Stimulated activated CD8-positive, alpha-beta memory T cell treated with anti-CD3 and anti-CD28 coated beads, Interleukin-7, amount 100 ng/mL, for 1 hour (primary cell): Measurements from ENCODE around the gene ASTN2.
"Not testable (repeated sequence)": the region's sequence is repeated elsewhere in the genome, so short reads cannot be mapped to it uniquely, and the experiment has no call there.

ENCODE experiments used
- DNase-seq, 2 donors: peaks; one replicate each; pipeline ENCODE4 v3.0.0-alpha.2; 2020; ENCODE audit warnings: low read depth in 2 of 2

ASTN2 gene

DNA sequence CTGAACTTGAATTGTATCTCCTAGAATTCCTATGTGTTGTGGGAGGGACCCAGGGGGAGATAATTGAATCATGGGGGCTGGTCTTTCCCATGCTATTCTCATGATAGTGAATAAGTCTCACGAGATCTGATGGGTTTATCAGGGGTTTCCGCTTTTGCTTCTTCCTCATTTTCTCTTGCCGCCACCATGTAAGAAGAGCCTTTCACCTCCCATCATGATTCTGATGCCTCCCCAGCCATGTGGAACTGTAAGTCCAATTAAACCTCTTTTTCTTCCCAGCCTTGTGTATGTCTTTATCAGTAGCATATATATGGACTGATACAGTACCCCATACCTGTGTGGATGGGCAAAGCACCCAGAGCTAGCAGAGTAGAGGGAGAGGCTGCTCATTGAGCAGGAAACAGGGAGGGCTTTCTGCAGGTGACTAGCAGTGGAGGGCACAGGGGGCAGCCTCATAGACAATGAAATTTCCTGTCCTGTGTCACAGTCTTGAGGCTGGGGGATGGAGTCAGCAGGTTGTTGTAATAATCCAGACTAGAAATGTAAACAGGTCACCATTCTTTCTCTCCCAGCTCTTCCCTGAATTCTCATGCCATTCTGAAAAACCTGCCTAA is 496.9 kb downstream of the ASTN2 start:
- not testable (repeated sequence) for DNase-seq

DNA sequence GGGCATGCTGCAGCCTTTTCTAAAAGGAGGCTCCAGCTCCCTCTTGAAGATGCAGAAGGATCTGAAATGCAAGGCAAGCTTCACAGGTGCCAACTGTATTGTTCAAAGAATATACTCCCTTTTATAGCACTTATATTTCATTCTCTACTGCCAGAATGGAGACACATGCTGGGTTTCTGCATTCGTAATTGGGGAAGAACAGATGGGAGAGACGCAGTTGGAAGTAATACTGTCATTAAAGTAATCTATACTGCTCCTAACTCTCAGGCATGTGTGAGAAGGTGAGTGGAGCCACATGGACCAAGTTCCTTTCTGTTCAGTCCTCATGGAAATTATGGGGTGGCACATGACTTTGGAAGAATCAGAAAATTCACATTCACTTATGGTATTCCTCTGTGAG is 501.3 kb downstream of the ASTN2 start:
- no peak for DNase-seq

DNA sequence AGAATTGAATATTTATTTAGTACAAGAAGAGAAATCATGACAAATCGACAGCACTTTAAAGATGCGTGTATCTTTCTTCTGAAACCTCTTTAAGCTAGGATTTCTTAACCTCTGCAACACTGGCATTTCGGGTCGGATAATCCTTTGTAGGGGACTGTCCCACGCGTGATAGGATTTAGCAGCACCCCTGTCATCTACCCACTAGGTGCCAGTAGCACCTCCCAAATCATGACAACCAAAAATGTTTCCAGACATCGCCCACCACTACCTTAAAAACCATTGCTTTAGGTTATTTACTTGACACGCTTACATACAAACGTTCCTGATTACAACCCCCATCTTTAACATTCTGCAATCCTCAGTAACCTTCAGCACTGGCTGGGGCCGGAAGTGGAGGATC is 504.7 kb downstream of the ASTN2 start:
- no peak for DNase-seq

DNA sequence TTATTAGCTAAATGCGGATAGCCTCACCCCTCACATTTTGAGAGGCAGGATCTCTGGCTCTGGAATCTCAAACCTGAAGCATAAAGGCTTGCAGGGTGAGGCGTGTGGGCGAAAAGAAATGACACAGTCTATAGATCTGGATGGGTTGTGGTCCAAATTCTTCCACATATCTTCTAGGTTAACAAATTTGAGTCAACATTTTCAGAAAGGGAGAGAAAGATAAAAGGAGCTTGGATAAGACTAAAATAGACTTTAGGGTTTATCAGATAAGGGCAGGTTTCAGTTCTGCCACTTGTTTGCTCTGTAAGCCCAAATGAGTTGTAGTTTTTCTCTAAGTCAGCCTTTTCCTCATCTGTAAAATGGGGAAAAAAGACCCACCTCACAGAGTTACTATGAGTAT is 506.9 kb downstream of the ASTN2 start:
- DNase-seq, result no peak

DNA sequence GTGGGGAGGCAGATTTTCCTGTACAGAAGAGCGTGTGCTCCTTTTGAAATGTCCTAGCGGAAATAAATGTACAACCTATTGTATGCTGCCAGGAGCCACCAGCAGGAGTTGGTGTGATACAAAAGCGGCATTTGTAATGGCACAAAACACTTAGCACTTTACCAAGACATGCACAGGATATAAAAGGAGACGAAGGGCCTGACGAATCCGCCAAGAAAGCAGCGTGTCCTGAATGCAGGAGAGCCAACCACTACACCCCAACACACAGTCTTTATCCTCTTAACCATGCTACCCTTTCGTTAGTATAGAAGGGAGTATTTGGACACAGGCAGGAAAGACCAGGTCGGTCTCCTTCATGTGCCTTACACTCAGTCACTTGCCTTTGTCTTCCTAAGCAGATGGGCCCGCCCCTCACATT is 509.7 kb downstream of the ASTN2 start:
- no peak for DNase-seq

DNA sequence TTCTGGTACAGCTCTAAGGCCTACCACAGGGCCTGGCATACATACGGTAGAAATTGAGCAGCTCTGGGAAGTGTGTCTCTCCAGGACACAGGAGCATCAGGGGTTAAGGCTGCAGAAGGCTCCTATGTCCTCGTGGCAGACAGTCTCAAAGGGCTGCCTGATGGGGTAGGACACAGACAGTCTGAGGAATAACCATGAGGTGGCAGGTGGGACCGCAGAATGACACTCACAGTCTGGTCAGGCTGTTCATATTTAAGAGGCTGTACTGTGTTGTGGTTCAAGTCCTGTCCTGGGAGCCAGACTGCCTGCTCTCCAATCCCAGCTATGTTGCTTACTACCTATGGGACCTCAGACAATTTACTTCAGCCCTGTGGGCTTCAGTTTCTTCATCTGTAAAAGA is 510.7 kb downstream of the ASTN2 start:
- DNase-seq, result no peak

DNA sequence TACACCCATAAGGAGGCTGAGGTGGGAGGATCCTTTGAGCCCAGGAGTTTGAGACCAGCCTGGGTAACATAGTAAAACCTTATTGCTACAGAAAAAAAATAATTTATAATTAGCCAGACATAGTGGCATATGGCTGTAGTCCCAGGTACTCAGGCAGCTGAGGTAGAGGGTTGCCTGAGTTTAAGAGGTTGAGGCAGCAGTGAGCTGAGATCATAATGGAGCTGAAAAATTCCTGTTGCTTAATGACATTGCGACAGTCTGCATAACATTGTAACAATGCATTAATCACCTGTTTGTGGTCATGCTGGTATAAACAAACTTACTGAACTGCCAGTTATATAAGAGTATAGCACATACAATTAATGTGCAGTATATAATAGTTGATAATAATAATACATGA is 513.6 kb downstream of the ASTN2 start:
- no peak for DNase-seq

DNA sequence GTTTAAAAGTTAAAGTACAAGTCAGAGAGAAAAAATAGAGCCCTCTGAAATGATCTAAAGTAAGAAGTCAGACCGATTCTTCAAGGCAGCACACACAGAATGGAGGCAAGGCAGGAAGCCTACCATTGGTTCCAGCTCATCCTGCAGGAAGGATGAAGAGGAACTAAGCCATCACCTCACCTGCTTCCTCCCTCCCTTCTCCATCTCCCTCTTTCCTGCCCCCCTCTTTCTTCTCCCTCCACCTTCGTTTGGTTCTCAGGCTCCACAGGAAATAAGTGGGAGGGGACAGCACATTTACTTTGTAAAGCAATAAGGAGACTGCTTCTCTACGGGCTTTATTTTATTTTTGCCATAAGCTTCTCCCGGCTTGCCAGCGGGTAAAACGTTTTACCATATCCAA is 514.3 kb downstream of the ASTN2 start:
- no peak for DNase-seq

DNA sequence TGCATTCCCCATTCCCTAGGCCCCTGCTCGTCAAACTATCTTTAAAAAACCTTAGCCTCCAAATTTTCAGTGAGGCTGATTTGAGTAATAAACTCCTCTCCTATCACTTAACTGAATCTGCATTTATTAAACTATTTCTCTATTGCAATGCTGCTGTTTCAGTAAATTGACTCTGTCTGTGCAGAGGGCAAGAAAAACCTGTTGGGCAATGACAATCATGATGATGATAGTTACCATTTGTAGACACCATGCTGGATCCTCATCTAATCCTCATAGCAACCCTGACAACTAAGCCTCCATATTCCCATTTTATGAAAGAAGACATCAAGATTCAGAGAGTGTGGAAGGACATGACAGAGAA is 514.9 kb downstream of the ASTN2 start:
- no peak for DNase-seq

DNA sequence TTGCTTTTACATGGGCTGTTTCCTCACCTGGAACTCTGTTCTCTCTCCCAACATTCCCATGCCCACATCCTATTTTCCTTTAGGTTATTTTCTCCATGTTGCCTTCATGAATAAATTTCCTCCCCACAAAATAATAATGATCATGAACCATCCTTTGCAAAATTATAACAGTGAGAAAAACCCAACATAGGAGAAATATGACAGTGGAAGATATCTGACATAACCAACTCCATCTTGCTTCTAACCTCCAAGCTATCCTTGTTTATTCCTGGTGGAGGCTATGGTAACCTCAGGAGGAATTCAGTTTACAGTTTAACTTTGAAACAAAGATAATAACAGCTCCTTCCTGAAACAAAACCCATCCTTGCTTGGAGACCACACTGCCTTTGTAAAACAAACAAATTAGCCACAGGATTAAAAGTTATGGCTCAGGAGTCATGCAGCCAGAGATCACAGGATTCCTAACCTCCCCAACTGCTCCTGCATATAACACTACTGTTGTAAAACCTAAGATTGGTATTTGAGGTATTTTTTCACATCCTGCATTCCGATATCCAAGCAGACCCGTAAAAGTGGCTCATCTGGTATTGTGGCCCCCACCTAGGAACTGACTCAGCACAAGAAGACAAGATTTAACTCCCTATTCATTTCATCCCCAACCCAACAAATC is 515.4 kb downstream of the ASTN2 start:
- no peak for DNase-seq

DNA sequence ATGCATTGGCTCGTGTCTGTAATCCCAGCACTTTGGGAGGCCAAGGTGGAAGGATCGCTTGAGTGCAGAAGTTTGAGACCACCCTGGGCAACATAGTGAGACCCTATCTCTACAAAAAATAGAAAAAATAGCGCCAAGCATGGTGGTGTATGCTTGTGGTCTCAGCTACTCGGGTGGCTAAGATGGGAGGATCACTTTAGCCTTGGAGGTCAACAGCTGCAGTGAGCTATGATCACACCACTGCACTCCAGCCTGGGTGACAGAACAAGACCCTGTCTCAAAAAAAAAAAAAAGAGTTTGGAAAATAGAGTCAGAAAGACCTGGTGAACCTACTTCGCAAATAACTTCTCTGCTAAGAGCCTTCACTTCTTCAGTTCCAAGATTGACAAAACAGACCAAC is 516.7 kb downstream of the ASTN2 start:
- DNase-seq, result not testable (repeated sequence)

DNA sequence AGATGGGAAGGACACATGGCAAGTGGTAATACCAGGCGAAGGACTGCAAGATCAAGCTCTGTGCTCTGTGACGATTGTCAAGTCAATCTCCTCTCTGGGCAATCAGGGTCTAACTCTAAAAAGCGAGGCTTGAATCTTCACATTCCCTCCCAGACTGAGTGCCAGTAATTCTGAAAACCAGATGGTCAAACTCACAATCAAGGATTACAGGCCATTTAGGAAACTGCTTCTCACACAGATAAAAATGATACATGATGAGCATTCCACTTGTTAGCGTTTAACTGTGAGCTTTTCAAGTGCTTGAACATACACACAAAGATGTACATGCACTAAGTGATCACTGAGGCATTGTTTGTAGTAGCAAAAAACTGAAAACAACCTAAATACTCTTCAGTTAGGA is 517.7 kb downstream of the ASTN2 start:
- no peak for DNase-seq

DNA sequence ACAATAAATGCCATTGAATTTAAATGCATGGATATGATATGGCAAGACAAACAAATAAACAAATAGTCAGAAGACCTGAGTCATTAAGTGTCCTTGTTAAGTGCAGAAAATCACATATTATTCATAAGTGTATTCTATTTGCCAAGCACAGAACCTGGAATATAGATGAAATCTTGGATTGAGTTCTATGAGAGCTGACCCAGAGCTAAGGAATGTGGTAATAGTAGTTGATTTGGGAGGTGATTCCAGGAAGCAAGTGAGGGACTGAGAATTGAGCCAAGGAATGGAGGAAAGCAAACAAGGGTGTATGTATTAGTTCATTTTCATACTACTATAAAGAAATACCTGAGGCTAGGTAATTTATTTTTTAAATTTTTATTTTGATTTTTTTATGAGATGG is 518.9 kb downstream of the ASTN2 start:
- no peak for DNase-seq

DNA sequence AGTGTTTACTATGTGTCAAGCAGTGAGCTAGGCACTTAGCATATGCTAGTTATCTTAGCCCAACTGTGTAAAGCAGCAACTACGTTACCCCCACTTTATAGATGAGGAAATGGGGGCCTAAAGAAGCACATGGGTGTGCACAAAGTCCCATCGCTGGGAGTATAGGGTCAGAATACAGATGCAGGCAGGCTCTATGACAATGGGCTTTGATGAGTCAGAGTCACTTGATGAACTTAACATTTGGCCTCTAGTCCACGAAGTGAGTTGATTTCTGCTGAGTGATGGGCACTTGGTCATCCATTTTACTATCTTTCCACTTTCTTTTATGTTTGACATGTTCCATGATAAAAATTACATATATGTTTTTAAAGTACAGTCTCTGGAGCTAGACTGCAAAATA is 523.4 kb downstream of the ASTN2 start:
- DNase-seq, result no peak

DNA sequence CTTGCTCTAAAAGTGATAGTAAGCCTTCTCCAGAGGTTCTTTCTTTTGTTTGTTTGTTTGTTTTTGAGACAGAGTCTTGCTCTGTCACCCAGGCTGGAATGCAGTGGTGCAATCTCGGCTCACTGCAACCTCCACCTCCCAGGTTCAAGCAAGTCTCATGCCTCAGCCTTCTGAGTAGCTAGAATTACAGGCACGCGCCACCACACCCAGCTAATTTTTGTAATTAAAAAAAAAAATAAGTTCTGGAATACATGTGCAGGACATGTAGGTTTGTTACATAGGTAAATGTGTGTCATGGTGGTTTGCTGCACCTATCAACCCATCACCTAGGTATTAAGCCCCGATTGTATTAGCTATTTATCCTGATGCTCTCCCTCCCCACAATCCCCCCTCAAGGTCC is 526.4 kb downstream of the ASTN2 start:
- DNase-seq, result not testable (repeated sequence)

DNA sequence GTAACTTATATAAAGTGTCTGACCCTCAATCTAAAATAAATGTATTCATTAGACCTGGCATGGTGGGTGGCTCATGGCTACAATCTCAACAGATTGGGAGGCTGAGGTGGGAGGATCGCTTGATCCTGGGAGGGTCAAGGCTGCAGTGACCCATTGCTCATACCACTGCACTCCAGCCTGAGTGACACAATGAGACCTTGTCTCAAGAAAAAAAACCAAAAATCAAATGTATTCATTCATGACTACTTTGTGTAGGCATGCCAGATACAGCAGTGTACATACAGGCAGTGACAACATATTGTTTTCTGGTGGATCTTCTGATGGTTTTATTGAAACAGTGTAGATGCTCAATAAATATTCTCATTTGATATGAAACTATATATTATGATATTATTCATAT is 526.8 kb downstream of the ASTN2 start:
- DNase-seq, result no peak

DNA sequence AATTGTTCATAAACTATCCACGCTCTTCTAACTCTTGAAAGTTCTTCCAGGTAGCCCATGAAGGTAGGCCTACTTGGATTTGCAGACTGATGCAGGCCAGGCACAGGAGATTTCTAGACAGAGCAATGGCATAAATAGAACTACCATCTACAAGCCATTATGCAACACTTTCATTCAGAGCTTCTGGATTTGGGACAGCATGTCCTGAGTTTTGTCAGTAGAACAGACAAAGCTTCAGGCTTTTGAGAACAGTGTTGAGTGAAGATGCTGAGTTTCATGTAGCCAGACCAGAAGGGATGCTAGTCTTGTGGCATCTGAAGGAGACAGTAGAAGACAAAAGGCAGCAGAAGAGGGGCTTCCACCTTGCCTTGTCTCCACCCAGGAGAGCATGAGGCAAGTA is 531.2 kb downstream of the ASTN2 start:
- no peak for DNase-seq

DNA sequence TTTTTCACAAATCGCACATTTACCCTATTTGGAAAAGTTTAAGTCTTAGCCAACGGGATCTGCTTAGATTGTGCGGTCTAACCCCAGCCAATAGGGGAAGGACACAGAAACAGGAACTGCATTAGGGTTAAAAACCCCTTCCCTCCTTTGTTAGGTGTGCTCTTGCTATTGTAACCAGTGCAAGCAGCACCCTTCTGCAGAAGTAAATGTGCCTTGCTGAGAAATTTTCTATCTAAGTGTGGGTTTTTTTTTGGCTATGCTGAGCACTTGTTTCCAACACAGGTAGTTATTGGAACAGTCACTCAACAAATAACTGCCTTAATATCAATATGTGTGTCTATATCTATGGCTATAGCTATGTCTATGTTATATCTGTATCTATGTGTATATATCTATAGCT is 537.8 kb downstream of the ASTN2 start:
- DNase-seq, result no peak

DNA sequence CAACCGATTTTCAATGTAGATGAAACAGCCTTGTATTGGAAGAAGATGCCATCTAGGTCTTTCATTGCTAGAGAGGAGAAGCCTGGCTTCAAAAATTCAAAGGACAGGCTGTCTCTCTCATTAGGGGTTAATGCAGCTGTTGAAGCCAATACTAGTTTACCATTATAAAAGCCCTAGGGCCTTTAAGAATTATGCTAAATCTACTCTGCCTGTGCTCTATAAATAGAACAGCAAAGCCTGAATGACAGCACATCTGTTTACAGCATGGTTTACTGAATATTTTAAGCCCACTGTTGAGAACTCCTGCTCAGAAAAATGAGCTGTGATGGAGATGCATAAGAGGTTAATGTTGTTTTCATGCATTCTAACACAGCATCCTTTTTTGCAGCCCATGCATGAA is 539.3 kb downstream of the ASTN2 start:
- DNase-seq, result no peak

DNA sequence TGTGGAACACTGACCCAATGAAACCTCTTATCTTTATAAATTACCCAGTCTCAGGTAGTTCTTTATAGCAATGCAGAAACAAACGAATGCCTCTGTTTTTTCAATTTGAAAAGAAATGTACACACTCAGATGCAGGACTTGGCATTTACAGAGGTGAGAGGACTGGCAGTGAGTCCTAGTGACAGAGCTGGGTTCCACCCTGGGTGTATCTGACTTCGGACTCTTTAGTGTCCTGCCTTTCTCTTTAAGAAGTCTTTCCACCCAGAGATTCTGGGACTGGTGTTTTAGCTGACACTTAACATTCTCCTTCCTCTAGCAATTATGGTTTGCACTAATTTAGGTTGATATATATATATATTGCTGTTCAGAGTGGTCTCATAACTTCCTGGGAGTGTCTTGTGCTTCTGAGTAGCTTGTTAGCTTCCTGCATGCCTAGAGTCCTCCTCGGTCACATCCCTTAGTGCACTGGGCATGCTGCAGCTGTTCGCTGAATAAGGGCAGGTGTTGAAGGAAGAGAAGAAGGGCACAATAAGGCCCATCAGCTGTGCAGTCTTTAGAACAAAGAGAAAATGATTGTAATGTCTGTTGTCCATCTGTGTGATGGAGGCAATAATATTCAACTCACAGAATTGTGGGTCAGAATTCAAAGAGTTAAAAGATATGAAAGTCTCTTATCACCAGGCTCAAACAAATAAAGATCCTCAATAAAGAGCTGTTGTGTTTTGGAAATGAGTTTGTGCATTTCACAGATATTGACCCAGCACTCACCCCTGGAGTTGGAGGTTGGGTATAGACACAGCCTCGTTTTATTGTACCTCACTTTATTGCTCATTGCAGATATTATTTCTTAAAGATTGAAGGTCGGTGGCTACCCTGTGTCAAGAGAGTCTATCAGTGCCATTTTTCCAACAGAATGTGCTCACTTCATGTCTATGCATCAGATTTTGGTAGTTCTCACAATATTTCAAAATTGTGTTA is 540.6 kb downstream of the ASTN2 start:
- DNase-seq, result no peak

DNA sequence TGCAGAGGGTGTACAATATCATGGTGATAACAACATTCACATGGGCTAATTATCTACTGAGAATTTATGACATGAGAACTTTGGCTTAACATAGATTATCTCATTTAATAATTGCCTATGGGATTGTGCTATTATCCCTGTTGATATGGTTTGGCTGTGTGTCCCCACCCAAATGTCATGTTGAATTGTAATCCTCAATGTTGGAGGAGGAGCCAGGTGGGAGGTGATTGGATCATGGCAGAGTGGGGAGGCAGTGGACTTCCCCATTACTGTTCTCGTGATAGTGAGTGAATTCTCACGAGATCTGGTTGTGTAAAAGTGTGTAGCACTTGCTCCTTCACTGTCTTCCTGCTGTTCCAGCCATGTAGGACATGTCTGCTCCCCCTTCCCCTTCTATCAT is 541.4 kb downstream of the ASTN2 start:
- no peak for DNase-seq

DNA sequence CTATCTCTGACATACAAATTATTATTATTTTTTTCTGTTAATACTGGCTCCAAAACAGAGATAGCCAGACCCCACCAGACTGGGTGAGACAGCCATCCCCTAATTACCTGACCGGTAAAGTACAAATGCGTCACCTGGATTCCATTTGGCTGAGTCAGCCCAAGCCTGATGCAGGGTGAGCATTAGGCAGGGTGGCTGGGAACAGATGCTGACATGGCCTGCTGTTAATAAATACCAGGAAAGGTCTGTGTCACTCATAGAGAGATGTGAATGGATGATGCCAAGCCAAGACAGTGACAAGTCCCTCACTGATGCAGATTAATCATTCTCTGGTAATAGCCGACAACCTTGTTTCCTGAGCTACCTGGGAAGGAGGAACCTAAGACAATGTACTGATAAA is 544.3 kb downstream of the ASTN2 start:
- DNase-seq, result no peak

DNA sequence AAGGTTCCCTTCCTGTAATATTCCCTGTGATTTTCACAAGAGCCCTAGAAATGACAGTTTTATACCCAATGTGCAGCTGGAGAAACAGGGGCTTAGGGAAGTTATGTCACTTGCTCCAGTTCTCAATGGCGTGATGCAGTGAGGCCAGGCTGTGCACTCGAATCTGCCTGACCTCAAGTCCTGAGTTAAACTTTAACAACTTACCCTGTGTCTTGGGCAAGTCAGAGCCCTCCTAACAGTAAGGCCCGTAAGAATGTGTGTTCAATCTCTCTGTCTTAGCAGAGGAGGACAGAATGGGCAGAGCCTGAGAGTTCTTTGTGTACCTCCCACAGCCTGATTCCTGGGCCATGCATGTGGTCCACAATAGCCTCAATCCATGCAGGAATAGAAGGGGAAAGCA is 546.7 kb downstream of the ASTN2 start:
- no peak for DNase-seq
